BJ (cell line): Measurements from ENCODE around the gene SLC16A7. TPM values are rescaled to one million over a fixed set of nuclear protein-coding genes. Genes with fewer than 3 reads are reported as not detected.

ENCODE experiments used
- CTCF ChIA-PET: fragments of 350-600 bp; formaldehyde crosslinking; extraction: SDS; loops from one replicate; lab custom pipeline; 2021; ENCODE audit warnings: antibody characterized with exemption, inconsistent platforms; lab: Yijun Ruan, JAX
- POLR2A ChIA-PET: fragments of 300-600 bp; sonication (Branson Sonifier 250); formaldehyde crosslinking; extraction: SDS; loops from one replicate; lab custom pipeline; 2021; ENCODE audit warnings: antibody characterized with exemption; lab: Charles Lee
- DNase-seq: peaks from one replicate; pipeline ENCODE4 v3.0.0-alpha.2; 2011; ENCODE audit warnings: low read depth
- H3K27me3 ChIP-seq: 2 replicates; pipeline ENCODE4 v1.6.0; 2011; ENCODE audit warnings: low read length; ENCODE audit not compliant: control insufficient read depth, insufficient read depth
- H3K36me3 ChIP-seq: 2 replicates; pipeline ENCODE4 v1.5.1; 2011; ENCODE audit warnings: low read length; ENCODE audit not compliant: control insufficient read depth, insufficient read depth
- H3K4me3 ChIP-seq: 2 replicates; pipeline ENCODE4 v1.5.1; 2011; ENCODE audit warnings: low read depth, mild to moderate bottlenecking, control low read depth, low read length
- polyA plus RNA-seq: library from polyadenylated mRNA; depleted of rRNA; stranded (reverse); fragments of >200 nt; gene quantifications from 2 replicates; pipeline ENCODE4 v1.2.3, GENCODE V29; 2011
- TF ChIP-seq, protein P1 (sequence below): IDR thresholded peaks from 2 replicates; pipeline ENCODE4 v1.5.1; 2011; ENCODE audit warnings: low read depth, mild to moderate bottlenecking, control low read depth, inconsistent platforms, low read length, moderate library complexity; ENCODE audit not compliant: insufficient read depth

The SLC16A7 gene
- polyA plus RNA-seq, 1 experiment, result 23.0 TPM

DNA sequence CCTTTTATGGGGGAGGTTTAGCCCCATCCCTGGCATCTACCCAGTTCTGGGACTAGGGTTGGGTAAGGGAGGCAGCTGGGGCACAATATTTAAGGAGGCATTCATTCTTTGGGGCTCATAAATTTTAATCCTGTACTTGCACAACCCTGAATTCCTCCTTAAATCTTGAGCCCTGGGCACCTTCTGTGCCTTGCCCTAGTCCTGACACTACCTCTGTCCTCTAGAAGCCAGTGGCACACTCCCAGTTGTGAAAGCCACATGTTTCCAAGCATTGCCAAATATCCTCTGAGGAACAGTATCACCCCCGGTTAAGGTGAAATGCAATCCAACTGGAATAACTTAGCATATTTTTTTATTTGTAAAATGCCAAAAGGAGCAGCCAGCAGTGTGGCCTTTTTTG lies 36.6 kb downstream of the SLC16A7 start:
- Histone ChIP-seq H3K4me3 (no peak overlapping the region), H3K36me3 (no peaks in the 10 kb centered on the region), H3K27me3 (no peaks in the 10 kb centered on the region)
- POLR2A ChIA-PET, result no interaction called here
- TF ChIP-seq, protein P1, sequence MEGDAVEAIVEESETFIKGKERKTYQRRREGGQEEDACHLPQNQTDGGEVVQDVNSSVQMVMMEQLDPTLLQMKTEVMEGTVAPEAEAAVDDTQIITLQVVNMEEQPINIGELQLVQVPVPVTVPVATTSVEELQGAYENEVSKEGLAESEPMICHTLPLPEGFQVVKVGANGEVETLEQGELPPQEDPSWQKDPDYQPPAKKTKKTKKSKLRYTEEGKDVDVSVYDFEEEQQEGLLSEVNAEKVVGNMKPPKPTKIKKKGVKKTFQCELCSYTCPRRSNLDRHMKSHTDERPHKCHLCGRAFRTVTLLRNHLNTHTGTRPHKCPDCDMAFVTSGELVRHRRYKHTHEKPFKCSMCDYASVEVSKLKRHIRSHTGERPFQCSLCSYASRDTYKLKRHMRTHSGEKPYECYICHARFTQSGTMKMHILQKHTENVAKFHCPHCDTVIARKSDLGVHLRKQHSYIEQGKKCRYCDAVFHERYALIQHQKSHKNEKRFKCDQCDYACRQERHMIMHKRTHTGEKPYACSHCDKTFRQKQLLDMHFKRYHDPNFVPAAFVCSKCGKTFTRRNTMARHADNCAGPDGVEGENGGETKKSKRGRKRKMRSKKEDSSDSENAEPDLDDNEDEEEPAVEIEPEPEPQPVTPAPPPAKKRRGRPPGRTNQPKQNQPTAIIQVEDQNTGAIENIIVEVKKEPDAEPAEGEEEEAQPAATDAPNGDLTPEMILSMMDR, result no peak
- CTCF ChIA-PET, result interaction anchor here (0.8 kb wide), 1 partner anchor 18 kb away, joined by 3 read pairs; no protein-coding TSS in a partner anchor
- no peak for DNase-seq

DNA sequence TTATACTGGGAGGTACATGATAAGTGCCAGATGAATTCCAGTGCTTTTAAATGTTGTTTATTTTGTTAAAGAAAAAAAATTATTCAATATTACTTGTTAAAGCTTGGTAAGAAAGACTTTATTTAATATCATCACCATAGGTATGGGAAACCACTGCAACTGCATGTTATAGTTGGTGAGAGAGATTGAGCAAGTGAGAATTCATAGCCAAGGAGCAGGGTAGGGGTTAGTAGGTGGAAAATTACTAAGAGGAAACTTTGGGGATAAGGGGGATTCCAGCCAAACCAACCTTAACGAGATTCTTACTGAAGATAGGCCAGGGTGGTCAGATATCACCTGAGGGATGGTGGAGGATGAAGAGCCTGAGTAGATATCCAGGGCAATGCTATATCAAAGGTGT lies 38.4 kb downstream of the SLC16A7 start:
- ChIA-PET CTCF (no interaction called here), POLR2A (no interaction called here)
- Histone ChIP-seq H3K4me3 (no peak overlapping the region), H3K27me3 (no peaks in the 10 kb centered on the region), H3K36me3 (no peaks in the 10 kb centered on the region)
- TF ChIP-seq, protein P1, result no peak
- no peak for DNase-seq

DNA sequence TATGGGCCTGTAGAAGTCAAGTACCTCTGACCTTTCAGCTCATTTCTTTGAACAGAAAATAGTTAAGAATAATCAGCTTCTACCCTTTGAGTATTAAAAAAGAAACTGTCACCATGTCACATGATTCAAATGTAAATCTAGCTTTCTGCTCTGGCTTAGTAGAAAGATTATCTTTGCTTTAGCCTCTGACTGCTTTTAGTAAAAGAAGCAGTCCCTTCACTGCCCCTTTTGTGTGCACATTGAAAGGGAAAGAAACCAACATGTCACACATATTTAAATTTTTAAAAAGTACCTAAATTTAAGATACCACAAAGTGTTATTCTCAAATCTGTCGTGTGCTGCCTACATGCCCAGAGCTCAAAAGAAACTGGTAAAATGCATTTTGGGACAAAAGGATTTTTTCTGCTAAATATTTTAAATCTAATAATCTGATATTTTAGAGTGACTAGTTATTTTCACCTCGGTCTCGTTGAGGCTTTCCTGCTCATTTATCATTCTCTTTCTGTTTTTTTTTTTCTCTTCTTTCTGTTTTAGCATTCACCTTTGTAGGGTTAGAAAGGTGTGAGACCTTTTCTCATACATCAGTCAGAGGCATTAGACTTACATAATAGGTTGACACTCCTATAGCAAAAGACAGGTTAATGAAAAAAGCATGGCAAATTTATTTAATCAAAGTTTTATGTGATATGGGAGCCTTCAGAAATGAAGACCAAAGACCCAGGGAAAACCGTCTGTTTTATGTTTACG lies 41.3 kb downstream of the SLC16A7 start:
- TF ChIP-seq, protein P1, result no peak
- ChIA-PET POLR2A (no interaction called here), CTCF (interaction anchor here (0.7 kb wide), 2 partner anchors 918 to 1817 kb away, joined by 3 read pairs; no protein-coding TSS in a partner anchor)
- no peaks in the 10 kb centered on the region for H3K36me3 ChIP-seq
- H3K27me3 ChIP-seq, result no peaks in the 10 kb centered on the region
- no peak overlapping the region for H3K4me3 ChIP-seq
- DNase-seq, result no peak

DNA sequence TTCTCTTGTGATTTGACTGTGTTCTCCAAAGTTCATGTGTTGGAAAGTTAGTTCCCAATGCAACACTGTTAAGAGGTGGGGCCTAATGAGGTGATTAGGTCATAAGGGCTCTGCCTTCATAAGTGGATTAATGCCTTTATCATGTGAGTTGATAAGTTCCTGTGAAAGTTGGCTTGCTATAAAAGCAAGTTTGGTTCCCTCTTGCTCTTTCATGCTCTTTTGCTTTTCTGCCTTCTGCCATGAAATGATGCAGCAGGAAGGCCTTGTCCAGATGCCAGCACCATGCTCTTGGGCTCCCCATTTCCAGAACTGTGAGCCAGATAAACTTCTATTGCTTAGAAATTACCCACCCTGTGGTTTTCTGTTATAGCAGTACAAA lies 41.9 kb downstream of the SLC16A7 start:
- H3K36me3 ChIP-seq, result no peaks in the 10 kb centered on the region
- ChIA-PET POLR2A (no interaction called here), CTCF (no interaction called here)
- DNase-seq, result no peak
- TF ChIP-seq, protein P1, result no peak
- H3K27me3 ChIP-seq, result no peaks in the 10 kb centered on the region
- H3K4me3 ChIP-seq, result no peak overlapping the region

DNA sequence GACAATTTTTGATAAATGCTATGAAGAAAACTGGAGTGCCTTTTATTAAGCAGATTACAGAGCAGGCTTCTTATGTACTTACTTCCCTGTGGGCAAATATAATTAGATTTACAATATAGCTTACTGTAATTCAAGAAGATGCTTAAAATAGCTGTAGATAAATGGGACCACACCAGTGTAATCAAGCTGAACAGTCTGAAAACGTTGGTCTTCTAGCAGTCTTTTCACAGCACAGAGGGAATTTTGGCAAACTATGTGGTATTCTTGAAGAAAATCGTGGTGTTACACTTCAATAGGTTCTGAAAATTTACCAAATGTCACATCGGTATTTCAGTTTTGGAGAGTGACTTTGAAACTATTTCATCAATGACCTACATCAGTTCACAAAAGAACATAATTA lies 47.7 kb downstream of the SLC16A7 start:
- CTCF ChIA-PET, result no interaction called here
- DNase-seq, result no peak
- H3K4me3 ChIP-seq, result no peak overlapping the region
- H3K27me3 ChIP-seq, result no peaks in the 10 kb centered on the region
- POLR2A ChIA-PET, result no interaction called here
- H3K36me3 ChIP-seq, result no peaks in the 10 kb centered on the region
- TF ChIP-seq, protein P1, result no peak
